Right atrium auricular region (tissue), 2 donors: ENCODE measurements around the gene ISG15. TPM values are rescaled to one million over a fixed set of nuclear protein-coding genes. Genes with fewer than 3 reads are reported as not detected.
"Not testable (repeated sequence)": the region's sequence is repeated elsewhere in the genome, so short reads cannot be mapped to it uniquely, and the experiment has no call there.

ENCODE experiments used
- DNase-seq: peaks from one replicate; pipeline ENCODE4 v3.0.0-alpha.2; 2019; ENCODE audit warnings: low spot score
- H3K27ac ChIP-seq, 2 donors: fragments of 200-600 bp; sonication (generic); 1 replicate in 1 of 2; 2 replicates in 1 of 2; pipeline ENCODE4 v1.5.1; 2016 to 2019
- H3K27me3 ChIP-seq, 2 donors: fragments of 200-600 bp; sonication (generic); one replicate each; pipeline versions ENCODE4 v1.5.1 to v1.6.0; 2017 to 2019
- H3K36me3 ChIP-seq: fragments of 200-600 bp; sonication (generic); one replicate; pipeline ENCODE4 v1.5.1; 2016
- H3K4me1 ChIP-seq, 2 donors: fragments of 200-600 bp; sonication (generic); one replicate each; pipeline versions ENCODE4 v1.5.1 to v1.6.0; 2017 to 2019
- H3K4me3 ChIP-seq, 2 donors: fragments of 200-600 bp; sonication (generic); 1 replicate in 1 of 2; 2 replicates in 1 of 2; pipeline ENCODE4 v1.5.1; 2017 to 2019; ENCODE audit warnings: mild to moderate bottlenecking in 1 of 2, moderate library complexity in 1 of 2
- H3K9me3 ChIP-seq, 2 donors: fragments of 200-600 bp; sonication (generic); one replicate each; pipeline ENCODE4 v1.5.1; 2019
- total RNA-seq, 2 donors: library from RNA; depleted of rRNA; stranded (reverse); fragments of >200 nt; gene quantifications; one replicate each; pipeline ENCODE4 v1.1.0, GENCODE V29; 2016
- TF ChIP-seq, protein P1 (sequence below), 2 donors: fragments of 200-600 bp; sonication (generic); IDR thresholded peaks; one replicate each; pipeline ENCODE4 v1.5.1; 2019; ENCODE audit warnings: antibody characterized with exemption in 2 of 2

ISG15 gene
- total RNA-seq, 2 donors from 2014 or later = 26.8 to 32.2 TPM

DNA sequence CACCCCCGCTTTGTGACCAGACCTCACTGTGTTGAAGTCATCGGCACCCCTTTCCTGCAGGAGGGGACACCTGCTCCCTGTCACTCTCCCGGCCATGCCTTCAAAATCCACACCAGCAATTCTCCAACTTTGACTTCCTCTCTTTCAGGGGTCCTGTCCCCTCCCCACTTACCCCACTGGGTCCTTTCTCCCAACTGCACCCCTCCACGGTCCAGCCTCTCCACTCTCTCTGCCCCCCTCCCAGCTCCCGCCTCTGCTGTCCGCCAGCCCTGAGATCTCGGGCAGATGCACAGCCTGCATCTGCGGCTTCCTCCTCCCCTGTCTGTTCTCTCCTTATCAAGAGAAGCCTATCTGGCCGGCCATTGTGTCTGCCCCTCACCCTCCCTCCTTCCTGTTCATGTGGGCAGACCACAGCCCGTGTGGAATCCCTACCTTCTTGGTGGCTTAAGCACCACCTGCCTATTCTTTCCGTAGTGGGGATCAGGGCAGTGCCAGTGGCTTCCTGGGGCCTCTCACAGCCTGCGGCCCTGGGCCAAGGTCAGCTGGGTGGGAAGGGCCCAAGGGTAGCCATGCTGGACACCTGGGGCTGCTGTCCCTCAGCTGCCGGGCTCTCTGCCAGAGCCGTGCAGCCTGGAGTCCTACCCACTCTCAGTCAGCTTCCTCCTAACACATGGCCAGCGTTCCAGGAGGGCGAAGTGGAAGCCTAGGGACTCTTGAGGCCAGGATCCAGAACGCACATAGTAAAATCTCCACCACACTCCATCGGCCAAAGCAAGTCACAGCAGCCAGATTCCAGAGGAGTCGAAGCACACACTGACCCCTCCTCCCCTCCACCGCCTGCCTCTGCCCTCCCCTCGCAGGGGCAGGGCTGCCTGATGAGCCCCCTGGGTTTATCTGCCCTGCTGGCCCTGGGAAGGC lies 8.3 kb upstream of the ISG15 start:
- H3K27ac ChIP-seq = peak overlapping the region; percentile 37 to 45
- TF ChIP-seq, protein P1, sequence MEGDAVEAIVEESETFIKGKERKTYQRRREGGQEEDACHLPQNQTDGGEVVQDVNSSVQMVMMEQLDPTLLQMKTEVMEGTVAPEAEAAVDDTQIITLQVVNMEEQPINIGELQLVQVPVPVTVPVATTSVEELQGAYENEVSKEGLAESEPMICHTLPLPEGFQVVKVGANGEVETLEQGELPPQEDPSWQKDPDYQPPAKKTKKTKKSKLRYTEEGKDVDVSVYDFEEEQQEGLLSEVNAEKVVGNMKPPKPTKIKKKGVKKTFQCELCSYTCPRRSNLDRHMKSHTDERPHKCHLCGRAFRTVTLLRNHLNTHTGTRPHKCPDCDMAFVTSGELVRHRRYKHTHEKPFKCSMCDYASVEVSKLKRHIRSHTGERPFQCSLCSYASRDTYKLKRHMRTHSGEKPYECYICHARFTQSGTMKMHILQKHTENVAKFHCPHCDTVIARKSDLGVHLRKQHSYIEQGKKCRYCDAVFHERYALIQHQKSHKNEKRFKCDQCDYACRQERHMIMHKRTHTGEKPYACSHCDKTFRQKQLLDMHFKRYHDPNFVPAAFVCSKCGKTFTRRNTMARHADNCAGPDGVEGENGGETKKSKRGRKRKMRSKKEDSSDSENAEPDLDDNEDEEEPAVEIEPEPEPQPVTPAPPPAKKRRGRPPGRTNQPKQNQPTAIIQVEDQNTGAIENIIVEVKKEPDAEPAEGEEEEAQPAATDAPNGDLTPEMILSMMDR (IDR thresholded peaks at IDR 0.05) = no peak
- no peaks in the 10 kb centered on the region for H3K27me3 ChIP-seq
- H3K4me3 ChIP-seq = no peak overlapping the region
- H3K4me1 ChIP-seq = peaks cover 0 to 44% of the 10 kb centered on the region in 2 donors
- no peak for DNase-seq
- no peaks in the 10 kb centered on the region for H3K9me3 ChIP-seq
- H3K36me3 ChIP-seq = no peaks in the 10 kb centered on the region

DNA sequence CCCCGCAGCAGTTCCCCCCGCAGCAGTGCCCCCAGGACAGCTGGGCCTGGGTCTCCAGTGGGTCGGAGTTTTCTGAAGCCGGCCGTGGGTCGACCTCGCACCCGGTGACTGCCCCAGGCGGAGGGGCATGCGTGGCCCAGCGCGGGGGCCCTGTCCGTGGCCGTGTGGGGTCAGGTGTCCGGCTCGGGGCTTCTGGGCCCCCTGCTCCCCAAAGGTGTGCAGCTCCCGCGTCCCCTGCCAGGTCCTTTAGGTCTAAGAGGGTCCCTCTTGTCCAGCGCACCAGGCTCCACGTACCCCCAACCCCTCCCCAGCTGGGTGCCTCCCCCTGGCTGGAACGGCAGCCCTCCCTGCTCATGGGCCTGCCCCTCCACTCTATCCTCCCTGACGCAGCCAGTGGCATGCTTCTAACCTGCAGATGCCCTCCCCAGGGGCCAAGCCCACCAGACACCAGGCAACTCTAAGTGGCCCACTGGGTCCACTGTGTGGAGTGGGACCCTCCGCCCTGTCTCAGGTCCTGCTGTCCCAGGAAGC lies 7.5 kb upstream of the ISG15 start:
- peaks cover 0 to 38% of the 10 kb centered on the region in 2 donors for H3K4me1 ChIP-seq
- TF ChIP-seq, protein P1 (IDR thresholded peaks at IDR 0.05) = no peak
- H3K27me3 ChIP-seq = no peaks in the 10 kb centered on the region
- peak overlapping the region; percentile 37 to 45 for H3K27ac ChIP-seq
- no peak for DNase-seq
- no peak overlapping the region for H3K4me3 ChIP-seq
- H3K9me3 ChIP-seq = no peaks in the 10 kb centered on the region
- no peaks in the 10 kb centered on the region for H3K36me3 ChIP-seq

DNA sequence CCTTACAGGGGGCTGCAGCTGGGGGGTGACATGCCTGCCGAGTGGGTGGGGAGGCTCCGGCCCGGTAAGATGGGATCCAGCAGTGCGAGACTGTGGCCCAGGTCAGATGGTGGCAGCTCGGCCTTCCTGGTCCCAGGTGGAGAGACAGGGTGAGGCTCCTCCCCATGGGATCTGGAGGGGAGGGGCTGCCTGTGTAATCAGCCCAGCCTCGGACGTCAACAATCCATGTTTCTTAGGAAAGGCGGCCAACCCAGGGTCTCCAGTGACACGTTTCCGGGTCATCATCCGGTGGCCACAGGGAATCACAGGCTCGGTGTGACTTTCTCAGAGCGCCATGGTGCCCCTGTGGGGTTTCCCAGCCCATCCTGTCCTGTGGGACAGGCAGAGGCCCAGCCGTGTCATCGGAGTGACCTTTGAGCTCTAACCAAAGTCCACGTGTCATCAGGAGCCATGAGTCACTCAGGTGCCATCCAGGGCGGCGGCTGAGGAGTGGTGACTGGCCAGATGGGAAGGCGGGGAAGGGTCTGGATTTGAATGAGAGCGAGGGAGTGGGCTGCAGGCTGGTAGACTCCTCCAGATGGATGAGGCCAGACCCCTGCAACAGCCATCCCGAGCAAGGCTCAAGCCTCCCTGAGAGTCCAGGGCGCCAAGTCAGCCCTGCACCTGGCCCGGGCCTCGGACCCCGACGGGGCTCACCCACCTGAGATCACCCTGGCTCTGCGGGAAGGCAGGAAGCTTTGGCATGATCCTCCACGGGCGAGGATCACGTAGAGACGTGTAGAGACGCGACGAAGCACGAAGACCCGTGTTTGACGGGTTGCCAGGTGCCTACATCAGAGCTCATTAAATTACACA lies 6.8 kb upstream of the ISG15 start:
- no peaks in the 10 kb centered on the region for H3K27me3 ChIP-seq
- no peaks in the 10 kb centered on the region for H3K9me3 ChIP-seq
- no peaks in the 10 kb centered on the region for H3K36me3 ChIP-seq
- TF ChIP-seq, protein P1 (IDR thresholded peaks at IDR 0.05) = no peak
- DNase-seq = no peak
- no peak overlapping the region for H3K4me3 ChIP-seq
- H3K4me1 ChIP-seq = peaks cover 0 to 31% of the 10 kb centered on the region in 2 donors
- H3K27ac ChIP-seq = no peak overlapping the region

DNA sequence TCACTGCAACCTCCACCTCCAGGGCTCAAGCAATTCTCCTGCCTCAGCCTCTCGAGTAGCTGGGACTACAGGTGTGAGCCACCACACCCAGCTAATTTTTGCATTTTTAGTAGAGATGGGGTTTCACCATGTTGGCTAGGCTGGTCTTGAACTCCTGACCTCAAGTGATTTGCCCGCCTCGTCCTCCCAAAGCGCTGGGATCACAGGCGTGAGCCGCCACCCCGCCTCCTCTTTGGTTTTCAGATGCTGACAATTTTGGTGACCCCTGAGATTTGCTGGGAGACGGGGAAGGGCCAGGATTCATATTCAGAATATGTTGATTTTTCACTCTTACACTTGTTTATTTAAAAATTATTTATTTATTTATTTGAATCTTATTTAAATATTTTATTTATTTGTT lies 3.2 kb upstream of the ISG15 start:
- H3K4me1 ChIP-seq = peaks cover 0 to 24% of the 10 kb centered on the region in 2 donors
- not testable (repeated sequence) for H3K4me3 ChIP-seq, DNase-seq, H3K27me3 ChIP-seq, H3K27ac ChIP-seq, H3K36me3 ChIP-seq, H3K9me3 ChIP-seq

DNA sequence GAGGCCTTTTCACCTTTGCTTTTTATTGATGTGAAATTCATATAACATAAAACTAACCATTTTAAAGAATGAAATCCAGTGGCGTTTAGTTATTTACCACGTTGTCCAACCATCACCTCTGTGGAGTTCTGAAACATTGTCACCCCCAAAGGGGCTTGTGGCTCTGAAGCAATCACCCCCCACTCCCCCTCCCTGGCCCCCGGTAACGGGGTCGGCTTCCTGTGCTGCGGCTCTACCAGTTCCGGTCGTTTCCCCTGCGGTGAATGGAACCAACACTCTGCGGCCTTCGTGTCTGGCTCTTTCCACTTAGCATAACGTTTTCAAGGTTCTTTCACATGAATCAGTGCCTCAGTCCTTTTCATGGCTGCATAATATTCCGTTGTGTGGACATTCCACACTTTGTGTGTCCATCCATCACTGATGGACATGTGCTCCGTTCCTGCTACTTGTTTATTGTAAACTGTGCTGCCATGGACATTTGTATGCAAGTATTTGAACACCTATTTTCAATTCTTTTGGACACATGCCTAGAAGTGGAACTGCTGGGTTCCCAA lies 1.8 kb upstream of the ISG15 start:
- Histone ChIP-seq H3K4me3 (no peak overlapping the region), H3K36me3 (no peaks in the 10 kb centered on the region), H3K9me3 (no peaks in the 10 kb centered on the region), H3K27me3 (no peaks in the 10 kb centered on the region), H3K4me1 (peaks cover 0 to 11% of the 10 kb centered on the region in 2 donors), H3K27ac (no peak overlapping the region)
- TF ChIP-seq, protein P1 (IDR thresholded peaks at IDR 0.05) = no peak
- DNase-seq = no peak

DNA sequence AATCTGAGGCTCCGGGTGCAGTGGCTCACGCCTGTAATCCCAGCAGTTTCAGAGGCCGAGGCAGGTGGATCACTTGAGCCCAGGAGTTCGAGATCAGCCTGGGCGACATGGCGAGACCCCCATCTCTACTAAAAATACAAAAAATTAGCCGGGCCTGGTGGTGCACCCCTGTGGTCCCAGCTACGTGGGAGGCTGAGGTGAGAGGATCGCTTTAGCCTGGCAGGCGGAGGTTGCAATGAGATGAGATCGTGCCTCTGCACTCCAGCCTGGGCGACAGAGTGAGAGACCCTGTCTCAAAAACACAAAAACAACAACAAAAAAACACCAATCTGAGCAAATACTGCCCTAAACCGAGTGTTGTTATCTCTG lies 577 bp upstream of the ISG15 start:
- not testable (repeated sequence) for DNase-seq, H3K27me3 ChIP-seq
- peak overlapping the region; percentile 90 to 94 for H3K27ac ChIP-seq

More for the DNA sequence above, 577 bp upstream of the ISG15 start:
- peak overlapping the region; percentile 60 to 68 for H3K4me3 ChIP-seq
- not testable (repeated sequence) for H3K9me3 ChIP-seq, H3K36me3 ChIP-seq
- H3K4me1 ChIP-seq = peaks cover 0 to 11% of the 10 kb centered on the region in 2 donors
